Stimulated activated CD8-positive, alpha-beta memory T cell treated with anti-CD3 and anti-CD28 coated beads, Interleukin-2, amount 100 ng/mL, for 48 hours (primary cell): Measurements from ENCODE around the gene KLHDC4.
"Not testable (repeated sequence)": the region's sequence is repeated elsewhere in the genome, so short reads cannot be mapped to it uniquely, and the experiment has no call there.

ENCODE experiments used
- DNase-seq, 2 donors: peaks; one replicate each; pipeline ENCODE4 v3.0.0-alpha.2; 2020; ENCODE audit warnings: low read depth in 2 of 2

The KLHDC4 gene

GRCh38 chr16:87720446-87720845 is 45.3 kb downstream of the KLHDC4 start:
- DNase-seq: no peak

GRCh38 chr16:87718831-87719230 is 47.0 kb downstream of the KLHDC4 start:
- not testable (repeated sequence) for DNase-seq

DNA sequence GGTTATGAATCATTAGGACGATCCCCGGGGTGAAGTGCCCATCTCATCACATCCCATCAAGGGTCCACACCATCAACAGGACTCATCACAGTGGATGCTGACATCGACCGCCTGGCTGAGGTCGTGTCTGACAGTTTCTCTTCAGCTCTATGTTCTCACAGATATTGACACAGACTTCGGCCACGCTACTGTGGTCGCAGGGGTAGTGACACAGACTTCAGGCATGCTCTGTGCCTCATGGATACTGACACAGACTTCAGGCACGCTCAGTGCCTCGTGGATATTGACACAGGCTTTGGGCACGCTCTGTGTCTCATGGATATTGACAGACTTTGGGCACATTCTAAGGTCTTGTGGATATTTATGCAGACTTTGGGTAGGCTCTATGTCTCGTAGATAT is 50.1 kb downstream of the KLHDC4 start:
- no peak for DNase-seq

GRCh38 chr16:87715231-87715630 is 50.6 kb downstream of the KLHDC4 start:
- no peak for DNase-seq

DNA sequence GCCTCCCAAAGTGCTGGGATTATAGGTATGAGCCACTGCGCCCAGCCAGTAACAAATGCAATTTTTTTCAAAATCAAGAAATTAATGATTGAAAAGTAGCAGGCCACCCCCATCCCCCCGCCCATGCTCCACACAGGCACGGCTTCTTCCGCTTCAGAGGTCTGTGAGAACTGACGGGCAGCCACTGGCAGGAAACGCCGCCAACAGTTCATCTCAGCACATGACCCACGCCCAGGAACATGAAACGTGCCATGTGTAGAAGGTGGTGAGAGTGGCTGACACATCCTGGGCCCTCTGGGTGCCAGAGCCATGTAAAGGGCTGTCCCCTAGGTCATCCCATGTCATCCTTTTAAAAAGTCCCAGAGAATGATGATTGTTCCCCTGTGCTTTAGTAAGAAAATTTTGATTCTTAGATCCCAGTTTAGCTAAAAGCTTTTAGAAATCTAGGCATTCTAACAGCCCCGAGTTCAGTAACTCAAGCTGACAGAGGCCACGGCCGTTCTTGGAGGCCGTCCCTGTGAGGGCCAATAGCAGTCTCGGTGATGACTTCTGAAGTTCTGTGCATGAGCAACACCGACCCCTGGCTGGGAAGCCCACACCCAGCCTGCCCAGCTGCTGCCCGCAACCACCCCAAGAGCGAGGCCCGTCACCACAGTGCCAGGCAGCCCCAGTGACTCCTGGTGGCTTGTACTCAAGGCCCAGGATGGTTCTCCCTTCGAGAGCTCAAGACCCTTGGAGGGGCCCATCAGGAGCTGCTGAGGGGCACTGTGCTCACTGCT is 52.1 kb downstream of the KLHDC4 start:
- peak; percentile 30 to 37 for DNase-seq

DNA sequence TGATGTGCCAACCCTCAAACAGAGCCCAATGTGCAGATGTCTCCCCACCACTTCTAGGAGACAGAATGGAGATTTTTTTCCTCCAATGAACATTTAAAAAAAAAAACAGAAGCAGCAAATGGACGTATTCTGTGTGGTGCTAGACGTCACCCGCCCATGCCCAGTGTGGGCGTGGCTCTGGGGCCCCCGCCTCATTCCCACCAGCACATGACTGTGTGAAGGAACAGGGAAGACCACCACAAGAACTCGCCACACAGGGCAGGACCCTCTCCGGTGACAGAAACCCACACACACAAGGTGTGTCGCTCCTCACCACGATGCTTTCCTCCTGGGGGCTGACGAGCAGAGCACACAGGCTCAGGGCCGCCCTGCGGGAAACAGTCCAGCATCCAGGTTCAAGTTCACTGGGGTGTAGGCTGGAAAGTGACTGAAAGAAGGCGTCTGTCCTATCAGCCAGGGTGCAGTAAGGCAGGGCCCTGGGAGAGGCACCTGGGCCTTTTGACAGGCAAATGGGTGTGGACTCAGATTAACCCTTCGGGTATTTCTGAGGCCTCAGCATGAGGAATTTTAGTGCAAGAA is 53.5 kb downstream of the KLHDC4 start:
- DNase-seq: no peak

DNA sequence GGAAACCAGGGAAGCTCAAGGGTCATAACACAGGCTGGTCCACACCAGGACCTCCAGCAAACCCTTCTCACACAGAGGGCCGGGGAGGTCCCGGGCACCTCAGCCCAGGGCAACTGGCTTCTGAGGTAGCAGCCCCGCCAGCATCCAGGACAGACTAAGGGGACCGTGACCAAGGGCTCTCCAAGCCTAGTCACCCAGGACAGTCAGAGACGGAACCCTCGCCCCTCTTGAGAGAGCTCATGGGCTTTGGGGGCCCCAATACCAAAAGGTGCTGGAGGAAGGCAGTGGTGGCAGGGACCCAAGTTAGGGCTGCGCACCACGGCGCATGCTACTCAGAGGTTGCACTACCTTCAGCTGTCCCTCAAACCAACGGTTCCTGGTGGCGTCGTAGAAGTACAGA is 54.9 kb downstream of the KLHDC4 start:
- DNase-seq: no peak

DNA sequence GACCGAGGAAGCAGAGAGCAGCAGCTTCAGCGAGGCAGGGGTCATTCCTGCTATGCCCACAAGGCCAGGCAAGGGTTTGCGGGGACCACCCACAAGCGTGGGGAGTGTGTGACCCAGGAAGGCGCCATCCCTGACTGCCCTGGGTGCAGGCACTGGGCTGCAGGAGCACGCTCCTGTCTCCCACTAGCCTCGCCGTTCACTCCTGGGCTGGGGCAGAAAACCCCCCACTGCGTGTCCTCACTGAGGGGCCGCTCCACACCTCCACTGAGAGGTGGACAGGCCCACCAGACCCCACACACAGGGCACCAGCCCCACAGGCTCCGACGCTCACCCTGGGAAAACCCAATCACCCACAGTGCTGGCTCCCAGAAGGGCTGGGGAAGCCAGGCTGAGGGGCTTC is 56.1 kb downstream of the KLHDC4 start:
- no peak for DNase-seq

GRCh38 chr16:87708881-87709638 is 56.7 kb downstream of the KLHDC4 start:
- no peak for DNase-seq

GRCh38 chr16:87707714-87708580 is 57.8 kb downstream of the KLHDC4 start:
- DNase-seq: no peak

DNA sequence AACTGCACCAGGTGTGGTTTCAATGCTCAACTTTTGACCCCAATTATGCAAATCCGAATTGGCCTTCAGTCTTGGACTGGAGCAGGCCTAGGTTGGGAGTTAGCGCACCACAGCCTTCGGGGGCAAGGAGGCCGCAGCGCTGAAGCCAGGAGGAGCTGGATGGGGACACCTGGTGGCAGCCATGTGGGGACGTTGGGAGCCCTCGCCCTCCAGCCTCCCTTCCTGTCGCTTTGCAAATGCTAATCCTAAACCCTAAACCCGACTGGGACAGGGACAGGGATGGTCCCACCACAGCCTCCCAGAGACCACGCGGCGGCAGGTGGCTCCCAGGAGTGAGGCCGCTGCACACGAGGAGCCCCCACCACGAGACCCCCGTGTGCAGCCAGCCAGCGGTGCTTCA is 58.7 kb downstream of the KLHDC4 start:
- no peak for DNase-seq

DNA sequence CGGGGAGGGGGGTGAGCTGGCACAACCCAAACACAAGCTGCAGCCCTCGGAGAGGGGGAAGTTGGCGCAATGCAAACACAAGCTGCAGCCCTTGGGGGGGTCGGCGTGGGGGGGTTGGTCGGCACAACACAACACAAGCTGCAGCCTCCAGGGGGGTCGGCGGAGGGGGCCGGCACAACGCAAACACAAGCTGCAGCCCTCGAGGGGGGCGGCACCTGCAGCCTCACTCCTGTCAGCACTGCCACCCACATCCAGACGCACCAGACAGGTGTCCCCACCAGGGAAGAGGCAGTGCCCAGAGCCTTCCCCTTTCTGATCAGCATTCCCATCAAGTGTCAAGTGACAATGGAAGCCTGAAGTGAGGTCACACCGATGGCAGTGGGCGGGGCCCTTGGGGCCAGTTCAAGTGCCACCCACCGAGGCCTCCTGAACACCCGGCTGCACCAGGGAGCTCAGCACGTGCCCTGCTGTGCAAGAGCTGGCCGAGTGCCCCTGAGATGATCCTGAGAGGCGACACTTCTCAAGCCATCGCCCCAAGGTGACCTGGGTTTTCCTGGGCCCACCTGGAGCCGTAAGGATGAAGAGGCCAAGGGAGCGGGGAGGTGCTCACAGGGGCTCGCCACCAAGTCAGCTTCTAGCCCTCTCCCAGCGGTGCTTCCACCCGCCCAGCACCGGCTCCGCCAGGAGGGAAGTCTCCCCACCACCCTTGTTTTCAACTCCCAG is 59.3 kb downstream of the KLHDC4 start:
- no peak for DNase-seq

DNA sequence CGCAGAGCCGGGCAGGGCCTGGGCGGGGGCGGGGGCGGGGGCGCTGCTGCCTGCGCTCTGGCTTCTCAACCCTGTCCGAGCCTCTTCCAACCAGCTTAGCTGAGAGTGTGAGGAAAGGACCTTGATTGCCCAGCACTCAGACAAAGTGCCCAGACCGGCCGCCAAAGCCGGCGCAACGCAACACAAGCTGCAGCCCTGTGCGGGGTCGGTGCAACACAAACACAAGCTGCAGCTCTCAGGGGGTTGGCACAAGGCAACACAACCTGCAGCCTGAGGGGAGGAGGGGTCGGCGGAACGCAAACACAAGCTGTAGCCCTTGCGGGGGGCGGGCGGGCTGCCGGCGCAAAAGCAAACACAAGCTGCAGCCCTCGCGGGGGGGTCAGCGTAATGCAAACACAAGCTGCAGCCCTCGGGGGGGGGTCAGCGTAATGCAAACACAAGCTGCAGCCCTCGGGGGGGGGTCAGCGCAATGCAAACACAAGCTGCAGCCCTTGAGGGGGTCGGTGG is 60.0 kb downstream of the KLHDC4 start:
- DNase-seq: no peak

DNA sequence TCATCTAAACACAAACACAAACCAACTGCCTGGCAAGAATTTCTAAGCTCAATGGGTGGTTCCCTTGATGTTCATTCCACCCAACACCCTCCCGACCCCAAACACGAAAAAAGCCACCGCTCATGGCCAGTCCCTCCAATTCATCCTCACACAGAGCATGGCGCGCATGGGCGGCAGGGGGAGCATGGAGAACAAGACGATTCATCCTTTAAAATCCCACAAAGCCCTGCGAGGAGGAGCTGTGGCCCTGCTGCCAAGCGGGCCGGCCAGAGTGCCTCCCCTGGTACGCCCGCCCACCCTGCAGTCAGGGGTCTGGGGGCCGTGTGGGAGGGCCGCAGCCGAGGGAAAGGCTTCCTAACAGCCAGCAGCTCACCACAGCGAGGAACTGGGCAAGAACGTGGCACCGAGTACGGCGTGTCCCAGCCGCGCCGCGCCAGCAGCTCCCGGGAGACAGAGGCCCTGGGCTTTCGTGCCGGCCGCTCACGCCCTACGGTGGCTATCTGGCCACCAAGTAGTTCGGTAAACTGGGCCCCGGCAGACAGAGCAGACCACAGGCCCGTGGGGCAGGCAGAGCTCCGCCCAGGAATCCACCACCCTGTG is 60.9 kb downstream of the KLHDC4 start:
- no peak for DNase-seq

- DNase-seq: no peak
Observed at GRCh38 chr16:87703835-87704375, 61.9 kb downstream of the KLHDC4 start.

- no peak for DNase-seq
Observed at GRCh38 chr16:87703071-87703470, 62.7 kb downstream of the KLHDC4 start.

- DNase-seq: peak; percentile 33 to 51
Observed at GRCh38 chr16:87702325-87702811, 63.4 kb downstream of the KLHDC4 start.

DNA sequence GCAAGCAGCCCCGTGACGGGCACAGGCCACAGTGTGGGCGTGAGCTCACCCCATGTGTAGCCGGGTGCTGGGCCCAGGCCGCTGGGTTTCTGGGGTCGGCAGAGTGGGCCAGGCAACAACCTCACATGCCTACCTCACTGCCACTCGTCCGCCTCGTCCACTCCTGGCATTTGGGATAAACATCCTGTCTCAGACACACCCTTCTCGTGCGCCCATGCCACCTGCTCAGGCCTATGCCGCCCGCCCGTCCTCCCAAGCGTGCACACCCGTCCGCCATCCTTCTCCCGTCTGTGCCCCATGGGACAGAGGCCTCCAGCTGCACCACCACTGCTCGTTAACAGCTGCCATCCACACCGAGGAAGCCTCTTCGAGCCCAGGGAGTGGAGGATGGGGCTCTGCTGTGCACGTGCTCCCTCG is 64.3 kb downstream of the KLHDC4 start:
- no peak for DNase-seq

DNA sequence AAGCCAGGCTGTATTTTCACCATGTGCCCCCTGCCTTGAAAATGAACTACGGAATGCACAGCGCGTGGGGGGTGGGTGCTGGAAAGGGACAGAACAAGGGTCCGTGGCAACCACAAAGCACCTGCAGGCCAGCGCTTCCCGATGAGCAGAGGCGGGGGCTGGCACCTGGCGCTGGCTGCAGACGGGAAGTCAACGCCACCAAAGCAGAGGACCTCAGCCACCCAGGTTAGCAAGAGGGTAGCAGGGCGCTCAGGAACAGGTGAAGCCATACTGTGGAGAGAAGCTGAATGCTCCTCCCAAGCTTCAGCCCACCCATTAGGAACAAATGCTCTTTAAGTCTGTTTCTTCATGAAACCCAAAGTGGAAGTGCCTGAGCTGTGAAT is 64.7 kb downstream of the KLHDC4 start:
- DNase-seq: no peak

- no peak for DNase-seq
Observed at GRCh38 chr16:87700406-87701077, 65.2 kb downstream of the KLHDC4 start.
